ENCODE measurements around the gene ZBTB4.

- TF ChIP-seq CTCF (IDR thresholded peaks at IDR 0.05; ENCODE audit: low read depth, low read length) (no peak), EZH2phosphoT487 (IDR thresholded peaks at IDR 0.05; ENCODE audit: low read depth) (no peak)
These were observed 13.7 kb downstream of the ZBTB4 start for GRCh38 chr17:7465597-7466275.
